Measurements from ENCODE around the gene RPL5.

The RPL5 gene

DNA sequence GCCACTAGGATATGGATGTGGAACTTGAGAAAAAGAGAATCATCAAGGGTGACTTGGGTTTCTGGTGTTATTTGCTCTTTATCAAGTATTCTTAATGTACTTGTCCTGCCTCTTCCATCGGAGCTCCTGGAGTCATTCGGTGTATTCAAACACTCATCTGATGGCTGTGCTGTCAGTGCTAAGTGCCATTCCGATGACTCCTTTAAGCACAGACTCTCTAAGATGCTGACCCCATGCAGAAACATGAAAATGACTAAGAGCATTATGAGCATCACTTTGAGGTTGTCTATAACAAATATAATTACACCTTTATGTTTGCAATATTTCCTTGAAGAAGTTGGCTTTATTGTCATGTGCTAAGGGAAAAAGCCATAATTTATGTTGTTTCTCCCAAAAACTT lies 11.3 kb upstream of the RPL5 start:
- DNase-seq = no peak

DNA sequence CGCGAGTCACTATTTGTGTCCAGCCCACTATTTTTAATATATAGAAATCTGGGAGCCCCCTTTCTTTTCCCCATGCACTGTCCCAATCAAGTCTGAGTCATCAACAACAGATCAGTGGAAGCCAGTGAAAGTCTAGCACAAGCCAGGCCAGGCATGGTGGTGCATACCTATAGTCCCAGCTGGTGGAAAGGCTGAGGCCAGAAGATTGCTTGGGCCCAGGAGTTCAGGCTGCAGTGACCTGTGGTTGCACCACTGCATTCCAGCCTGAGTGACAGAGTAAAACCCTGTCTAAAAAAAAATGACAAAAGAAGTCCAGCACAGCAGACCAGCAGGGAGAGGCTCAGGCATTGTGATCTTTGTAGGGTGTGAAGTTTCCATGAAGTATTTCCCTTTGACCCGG lies 9.0 kb upstream of the RPL5 start:
- no peak for DNase-seq

DNA sequence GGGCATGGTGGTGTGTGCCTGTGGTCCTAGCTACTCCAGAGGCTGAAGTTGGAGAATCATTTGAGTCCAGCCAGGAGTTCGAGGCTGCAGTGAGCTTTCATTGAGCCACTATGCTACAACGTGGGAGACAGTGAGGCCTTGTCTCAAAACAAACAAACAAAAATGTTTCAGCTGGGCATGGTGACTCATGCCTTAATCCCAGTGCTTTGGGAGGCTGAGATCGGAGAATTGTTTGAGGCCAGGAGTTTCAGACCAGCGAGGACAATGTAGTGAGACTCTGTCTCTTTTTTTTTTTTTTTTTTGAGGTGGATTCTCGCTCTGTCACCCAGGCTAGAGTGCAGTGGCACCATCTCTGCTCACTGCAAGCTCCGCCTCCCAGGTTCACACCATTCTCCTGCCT lies 5.0 kb upstream of the RPL5 start:
- no peak for DNase-seq

DNA sequence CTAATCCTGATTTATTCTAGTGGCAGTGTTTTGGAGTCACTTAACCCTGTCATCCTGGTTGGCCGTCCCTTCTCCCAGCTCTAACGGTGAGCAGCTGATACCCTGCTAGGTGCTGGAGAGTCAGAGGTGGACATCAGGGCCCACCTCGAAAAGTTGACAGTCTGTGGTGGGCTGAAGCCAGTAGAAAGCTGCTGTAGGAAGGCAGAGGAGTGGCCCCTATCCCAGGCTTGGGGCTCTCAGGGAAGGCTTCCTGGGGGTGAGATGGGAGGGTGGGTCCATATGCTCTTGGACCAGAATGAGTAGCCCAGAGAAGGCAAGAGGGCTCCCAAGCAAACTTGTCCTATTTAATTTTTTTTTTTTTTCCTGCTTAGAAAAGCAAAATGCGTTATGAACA lies 475 bp upstream of the RPL5 start:
- no peak for DNase-seq

DNA sequence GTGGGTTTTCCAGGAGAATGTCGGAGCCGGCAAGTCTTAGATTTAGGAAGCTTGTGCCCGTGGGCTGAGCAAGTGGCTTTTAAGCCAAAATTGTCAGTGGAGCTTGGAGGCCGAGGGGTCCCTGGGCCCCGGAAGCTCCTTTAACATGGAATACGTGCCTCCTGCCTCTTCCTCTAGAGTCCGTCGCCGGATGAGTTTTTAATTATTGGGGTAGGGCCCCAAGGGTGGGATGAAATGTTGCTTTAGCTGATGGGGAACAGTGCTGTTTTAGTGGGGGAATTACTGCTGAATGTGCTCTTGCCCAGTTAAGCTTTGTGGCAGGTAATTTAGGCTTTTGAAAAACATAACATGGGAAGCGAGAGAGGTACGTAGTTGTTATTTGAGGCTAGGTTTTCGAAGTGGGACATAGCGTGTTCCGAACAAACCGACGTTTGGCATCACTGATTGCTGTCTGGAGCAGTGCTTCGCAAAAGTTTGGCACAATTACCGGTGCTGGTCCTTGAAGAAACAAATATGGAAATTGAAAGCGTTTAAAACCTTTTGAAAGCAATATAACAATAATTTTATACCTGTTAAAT lies 786 bp downstream of the RPL5 start:
- DNase-seq = peak; percentile 50

DNA sequence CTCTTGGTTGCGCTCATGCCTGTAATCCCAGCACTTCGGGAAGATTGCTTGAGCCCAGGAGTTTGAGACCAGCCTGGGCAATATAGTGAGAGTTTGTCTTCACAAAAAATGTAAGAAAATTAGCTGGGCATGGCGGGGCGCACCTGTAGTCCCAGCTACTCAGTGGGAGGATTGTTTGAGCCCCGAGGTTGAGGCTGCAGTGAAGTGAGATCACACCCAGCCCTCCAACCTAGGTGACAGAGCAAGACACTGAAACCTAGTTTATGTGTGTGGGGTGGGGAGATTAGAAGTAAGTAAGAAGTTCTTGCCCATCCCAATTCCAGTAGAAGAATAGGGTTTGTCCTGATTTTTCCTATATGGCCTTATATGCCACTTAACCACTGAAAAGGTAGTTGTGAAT lies 2.0 kb downstream of the RPL5 start:
- peak; percentile 37 for DNase-seq

DNA sequence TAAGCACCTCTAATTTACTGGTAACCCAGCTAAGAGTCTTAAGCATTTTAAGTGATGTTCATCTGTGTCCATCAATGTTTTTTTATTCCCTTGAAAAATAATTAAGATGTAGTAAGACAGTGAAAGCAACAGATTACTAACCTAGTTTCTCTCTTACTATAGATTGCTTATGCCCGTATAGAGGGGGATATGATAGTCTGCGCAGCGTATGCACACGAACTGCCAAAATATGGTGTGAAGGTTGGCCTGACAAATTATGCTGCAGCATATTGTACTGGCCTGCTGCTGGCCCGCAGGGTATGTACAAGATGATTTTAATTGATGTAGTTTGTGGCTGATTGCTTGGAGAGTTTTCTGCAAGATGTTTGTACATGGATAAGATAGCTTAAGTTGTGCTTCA lies 2.8 kb downstream of the RPL5 start:
- no peak for DNase-seq

DNA sequence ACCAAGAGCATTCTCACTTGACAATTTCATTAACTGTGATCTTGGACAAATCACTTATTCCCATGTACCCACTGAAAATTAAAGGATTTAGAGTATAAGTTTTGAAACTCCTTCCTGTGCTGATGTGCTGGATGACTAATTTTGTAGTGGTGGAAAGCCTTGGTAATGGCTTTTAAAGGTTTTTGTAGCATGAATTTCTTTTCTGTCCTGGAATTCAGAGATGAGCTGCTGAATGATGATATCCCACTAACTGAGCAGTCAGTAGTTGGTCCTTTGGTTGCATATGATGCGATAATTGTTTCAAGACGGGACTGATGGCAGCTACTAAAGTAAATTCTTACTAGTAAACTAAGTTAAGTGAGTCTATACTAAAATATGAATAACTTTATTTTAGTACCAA lies 5.2 kb downstream of the RPL5 start:
- DNase-seq = no peak

DNA sequence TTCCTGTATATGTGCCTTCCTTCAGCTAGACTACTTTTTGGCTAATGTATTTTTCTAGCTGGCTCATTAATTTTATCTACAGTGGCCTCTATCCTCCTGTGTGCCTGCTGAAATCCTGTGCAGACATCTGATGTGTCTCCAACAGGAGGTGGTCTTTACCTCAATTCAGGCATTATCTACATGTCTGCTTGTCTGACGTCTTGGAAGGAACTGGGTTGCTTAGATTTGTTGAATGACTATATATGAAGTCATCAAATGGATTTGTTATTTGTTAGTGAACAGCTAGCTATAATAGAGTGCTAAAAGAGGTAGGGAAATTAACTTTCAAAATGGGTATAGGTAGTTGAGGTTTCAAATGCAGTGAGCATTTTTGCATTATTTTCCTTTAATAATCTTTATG lies 6.7 kb downstream of the RPL5 start:
- no peak for DNase-seq

DNA sequence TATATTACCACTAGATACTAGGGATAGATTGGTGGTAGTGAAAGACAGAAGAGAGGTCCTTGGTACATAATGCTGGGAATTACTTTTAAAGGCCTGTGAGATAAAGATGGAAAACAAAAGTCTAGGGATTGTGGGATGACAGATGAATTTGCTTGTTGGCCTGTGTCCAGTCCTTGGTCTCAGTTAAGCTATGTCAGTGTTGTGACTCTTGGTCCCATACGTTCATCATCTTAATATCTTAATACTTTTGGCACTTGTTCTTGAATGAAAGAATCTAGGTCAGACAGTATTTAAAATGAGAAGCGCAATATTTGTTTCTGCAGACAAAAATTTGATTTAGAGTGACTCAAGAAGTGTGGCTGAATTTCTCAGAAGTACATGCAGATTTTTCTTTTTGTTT lies 7.6 kb downstream of the RPL5 start:
- no peak for DNase-seq

DNA sequence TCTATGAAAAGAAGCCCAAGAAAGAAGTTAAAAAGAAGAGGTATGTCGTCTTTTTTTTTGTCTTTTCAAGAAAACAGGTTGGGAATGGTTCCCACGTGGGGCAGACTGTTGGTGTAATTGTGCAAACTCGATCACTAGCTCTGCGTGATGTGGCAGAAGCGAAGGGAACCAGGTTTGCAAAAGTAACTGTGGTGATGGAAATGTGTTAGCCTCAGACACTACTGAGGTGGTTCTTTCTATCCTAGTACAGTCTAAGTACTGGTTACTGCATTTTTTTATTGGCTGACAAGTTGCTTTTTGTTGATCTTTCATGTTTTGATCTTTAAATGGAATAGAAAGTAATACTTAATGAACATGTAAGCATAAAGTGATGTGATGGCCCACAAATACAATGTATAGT lies 8.8 kb downstream of the RPL5 start:
- no peak for DNase-seq

DNA sequence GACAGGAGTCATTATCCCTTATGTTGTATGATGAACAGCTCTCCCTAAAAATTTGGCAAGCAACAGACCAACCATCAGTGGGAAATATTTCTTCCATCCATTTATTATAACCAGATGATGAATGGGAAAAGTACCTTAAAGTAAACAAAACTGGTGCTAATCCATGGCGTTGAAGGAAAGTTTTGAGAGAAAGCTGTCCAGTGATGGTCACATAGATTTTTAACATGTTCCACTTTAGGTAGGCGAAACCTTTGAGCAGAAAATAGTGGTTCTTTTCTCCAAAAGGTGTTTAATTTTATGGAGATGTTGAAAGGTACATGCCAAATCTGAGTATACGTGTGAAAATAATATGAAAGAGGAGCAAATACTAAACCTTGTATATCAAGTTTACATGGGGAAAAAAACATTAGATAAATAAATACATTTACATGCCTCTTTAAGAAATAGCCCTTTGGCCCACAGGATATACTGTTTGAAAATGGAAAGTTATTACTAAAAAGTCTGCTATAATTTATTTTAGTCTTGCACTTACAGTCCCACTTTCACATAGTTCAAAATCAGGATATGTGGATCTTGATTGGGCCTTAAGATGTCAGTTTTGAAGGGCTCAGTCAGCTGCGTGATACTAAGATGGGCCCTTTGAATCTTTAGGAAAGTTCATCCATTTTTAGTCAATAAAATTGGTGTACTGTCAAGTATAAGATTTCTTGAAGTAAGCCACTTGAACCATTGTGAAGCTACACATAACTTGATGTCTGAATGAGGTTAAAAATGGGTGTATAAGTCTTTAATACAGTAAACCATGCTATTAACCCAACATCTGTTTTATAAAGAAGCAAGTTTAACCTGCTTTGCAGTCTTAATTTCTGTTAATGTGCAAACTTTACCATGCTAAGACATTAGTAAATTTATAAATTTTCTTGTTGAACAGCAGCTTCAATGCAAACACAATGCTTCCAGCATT lies 10.5 kb downstream of the RPL5 start:
- no peak for DNase-seq

DNA sequence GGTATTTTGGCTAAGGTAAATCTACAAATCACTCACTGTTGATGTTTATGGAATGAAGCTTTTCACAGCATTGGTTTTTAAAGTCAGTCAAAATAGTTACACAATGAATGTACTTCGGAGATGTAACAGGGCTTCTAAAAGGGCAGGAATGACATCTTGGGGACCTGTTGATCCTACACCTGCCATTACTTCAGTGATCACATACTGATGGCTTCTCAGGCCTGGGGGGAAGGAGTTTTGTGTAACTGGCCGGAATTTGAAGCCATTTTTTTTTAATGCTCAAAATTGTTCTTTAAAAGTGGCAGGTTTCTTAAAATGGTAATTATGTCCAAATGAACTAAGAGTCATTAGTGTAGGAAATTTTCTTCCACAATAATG lies 11.2 kb downstream of the RPL5 start:
- DNase-seq = no peak

DNA sequence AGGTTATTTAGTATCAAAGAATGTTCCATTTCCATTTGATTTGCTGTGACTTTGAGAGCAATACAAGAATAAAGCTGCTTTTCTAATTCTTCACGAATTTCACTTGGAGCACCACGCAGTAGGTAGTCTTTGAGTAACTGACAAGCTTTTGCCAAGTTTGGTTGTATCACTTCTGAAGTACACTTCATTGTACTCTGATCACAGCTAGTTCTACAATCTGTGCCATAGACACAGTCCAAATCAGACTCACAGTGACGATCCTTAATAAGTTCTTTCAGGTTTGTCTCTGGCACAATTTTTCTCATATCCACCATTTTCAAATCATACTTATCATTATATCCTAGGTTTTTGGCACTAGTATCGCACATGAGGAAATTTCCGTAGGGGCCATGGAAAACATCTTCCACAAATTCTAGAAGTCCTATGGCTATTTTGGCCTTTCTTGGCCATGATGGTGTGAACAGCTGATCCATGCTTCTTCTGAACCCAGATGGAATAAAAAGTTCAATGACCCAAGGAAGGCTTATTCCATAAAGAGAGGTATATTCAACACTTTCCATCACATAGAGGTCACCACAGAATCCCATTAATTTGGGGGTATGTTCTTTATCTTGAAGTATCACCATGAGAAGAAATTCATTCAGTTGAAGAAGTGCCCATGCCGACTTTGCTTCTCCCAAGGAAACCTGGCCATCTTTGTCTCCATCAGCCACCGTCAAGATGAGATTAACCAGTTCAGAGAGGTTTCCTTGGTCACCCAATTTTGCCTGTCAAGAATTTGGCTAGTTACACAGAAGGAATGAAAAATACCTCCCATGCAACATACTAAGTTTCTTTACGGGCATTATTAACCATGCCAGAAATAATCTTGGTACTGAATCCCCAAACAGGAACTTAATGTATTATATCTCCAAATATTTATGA lies 11.9 kb downstream of the RPL5 start:
- no peak for DNase-seq

DNA sequence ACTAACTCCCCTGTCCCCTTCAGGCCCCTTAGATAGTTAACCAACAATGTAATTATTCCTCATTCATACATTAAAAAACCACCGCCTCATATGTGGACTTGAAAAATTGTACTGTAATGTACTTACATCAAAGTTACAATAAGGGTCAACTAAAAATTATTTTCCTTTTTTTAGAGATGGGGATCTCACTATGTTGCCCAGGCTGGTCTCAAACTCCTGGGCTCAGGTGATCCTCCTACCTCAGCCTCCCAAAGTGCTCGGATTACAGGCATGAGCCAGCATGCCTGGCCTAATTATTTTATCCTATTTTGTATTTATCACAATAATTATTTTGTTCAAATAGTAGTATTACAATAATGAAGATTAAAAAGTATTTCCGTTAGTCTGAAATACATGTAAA lies 12.6 kb downstream of the RPL5 start:
- no peak for DNase-seq

DNA sequence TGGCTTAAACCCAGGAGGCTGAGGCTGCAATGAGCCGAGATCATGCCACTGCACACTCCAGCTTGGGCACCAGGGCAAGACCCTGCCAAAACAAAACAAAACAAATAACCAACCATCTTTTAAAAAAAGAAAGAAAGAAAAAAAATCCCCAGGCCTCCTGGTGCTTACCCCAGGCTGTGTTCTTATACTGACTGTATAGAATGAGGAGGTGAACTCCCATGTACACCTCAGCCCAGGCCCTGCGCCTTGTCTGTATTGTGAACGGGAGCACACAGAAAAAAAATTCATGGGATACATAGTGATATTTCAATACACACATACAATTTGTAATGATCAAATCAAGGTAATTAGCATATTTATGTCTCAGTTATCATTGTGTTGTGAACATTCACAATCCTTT lies 14.1 kb downstream of the RPL5 start:
- no peak for DNase-seq

DNA sequence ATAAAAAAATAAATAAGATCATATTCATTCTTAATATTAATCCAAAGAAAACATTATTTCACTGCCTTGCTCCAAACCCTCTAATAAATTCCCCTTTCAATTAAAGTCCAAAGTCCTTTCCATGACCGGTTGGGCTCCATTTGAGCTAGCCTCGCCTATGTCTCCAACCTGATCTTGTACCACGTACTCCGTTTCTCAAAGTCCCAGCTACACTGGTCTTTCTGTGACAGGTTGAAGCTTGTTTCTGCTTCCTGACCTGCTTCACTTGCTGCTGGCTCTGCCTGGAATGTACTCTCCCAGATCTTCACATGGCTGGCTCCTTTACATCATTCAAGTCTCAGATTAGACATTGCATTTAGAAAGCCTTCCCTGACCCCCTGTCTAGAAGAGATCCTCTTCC lies 16.4 kb downstream of the RPL5 start:
- no peak for DNase-seq

DNA sequence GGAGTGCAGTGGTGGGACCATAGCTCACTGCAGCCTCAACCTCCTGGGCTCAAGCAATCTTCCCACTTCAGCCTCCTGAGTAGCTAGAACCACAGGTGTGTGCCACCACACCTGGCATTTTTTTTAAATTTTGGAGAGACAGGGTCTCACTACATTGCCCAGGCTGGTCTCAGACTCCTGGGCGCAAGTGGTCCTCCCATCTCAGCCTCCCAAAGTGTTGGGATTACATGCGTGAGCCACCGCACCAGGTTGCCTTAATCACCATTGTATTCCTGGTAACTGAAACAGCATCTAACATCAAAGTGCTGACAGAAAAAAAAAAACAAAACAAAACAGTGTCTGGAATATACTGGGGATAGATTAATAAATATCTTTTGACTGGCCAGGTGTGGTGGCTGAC lies 18.2 kb downstream of the RPL5 start:
- DNase-seq = no peak

DNA sequence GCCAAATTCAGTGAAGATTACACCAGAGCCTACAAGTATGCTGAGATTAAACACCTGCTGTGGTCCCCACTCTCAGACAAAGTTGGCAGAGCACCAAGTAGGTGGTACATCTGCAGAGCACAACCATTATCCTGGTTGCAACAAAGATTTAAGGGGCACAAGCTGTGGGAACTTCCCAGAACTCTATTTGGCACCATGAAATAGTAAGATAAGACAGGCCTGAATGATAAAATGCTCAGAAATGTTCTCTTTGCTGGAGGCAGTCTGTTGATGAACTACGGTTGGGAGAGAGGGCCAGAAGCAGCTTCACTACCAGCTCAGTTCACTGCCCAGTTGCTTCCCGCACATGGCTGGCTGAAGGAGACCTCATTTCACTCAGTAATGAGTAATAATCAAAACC lies 19.9 kb downstream of the RPL5 start:
- peak; percentile 86 for DNase-seq

DNA sequence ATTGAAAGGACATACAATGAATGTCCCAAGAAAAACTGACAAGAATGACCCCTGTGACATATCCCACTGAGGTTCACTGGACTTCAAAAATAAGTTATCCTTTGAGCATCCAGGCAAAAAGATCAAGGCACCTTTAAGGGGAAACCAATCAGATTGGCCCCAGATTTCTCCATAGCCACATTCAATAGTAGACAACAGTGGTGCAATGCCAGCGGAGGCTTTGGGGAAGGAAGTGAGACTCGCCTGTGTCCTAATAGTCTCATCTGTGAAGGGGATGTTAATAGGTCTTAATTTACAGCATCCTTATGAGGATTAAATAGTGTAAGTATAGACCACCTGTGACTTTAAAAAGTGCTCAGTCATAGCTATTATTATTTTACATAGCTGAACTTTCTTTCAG lies 21.5 kb downstream of the RPL5 start:
- peak; percentile 61 for DNase-seq

DNA sequence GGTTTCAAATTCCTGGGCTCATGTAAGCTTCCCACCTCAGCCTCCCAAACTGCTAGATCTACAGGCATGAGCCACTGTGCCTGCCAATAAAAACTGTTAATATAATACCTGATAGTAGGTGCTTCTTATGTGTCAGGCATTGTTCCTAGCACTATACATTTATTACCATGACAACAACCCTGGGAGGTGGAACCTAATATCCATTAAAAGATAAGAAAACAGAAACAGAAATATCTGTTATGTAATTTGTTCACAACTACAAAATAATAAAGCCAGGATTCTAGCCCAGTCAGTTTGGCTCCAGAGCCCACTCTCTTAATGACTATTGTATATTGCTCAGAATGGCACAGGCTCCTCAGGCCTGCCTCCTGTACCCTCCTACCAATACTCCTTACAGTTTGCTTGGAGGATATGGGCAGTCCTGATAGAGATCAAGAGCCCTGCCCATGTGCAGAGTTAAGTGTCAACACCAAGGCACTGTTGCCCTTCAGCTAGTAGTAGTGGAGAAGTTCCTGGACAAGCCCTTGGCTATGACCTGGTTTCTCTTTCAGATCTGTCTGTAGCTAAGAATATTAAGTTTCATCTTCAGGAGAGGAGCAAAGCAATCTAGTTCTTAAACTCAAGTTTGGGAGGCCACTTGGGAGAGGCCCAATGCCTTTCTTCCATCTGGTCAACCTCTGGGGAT lies 22.4 kb downstream of the RPL5 start:
- peak; percentile 44 for DNase-seq

DNA sequence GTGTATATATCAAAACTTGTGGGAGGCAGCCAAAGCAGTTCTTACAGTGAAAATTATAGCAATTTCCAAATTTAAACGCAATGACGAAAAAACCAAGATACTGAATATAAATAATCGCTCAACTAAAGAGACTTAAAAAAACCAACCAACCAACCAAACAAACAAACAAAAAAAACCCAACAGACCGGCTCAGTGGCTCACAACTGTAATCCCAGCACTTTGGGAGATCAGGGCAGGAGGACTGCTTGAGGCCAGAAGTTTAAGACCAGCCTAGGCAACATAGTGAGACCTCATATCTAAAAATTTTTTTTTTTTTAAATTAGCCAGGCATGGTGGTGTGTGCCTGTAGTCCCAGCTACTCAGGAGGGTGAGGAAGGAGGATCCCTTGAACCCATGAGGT lies 23.4 kb downstream of the RPL5 start:
- DNase-seq = no peak

DNA sequence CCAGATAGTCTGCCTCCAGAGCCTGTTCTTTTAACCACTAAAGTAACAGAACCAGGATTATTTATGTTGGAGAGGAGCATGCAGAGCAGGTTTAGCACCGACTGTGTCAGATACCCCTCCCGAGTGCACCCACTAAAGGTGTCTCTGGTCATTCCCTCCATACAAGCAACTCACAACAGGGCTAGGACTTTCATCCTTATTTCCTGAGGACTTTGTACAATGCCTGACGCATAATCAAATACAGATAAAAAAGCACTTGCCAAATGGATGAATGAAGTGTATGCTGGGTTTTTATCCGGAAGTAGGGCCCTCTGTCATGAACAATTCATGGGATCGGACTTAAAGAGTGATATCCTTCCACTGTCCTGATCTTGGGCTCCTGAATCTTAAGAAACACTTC lies 26.0 kb downstream of the RPL5 start:
- DNase-seq = no peak
